ENCODE data around the gene SV2B. TPM values are rescaled to one million over a fixed set of nuclear protein-coding genes. Genes with fewer than 3 reads are reported as not detected.

SV2B gene
- total RNA-seq, 1 experiment from 2014 or later, result 0.44 TPM

DNA sequence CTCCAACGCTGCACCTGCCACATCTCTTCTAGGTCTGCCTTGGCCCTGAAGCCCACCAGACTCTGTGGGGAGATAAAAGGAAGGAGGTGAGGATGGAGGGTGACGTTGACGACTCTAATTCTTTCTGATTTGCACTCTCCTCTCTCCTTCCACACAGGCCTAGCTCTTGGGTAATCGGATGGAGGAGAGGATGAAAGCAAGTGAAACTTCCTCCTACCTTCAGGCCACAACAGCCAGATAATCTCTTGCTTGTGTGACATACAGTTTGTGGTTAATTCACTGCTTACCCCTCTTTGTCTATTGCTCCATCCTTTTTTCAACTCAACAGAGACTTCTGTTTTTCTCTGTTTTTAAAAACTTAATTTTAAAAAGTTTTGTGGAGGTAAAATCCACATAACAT lies 208.1 kb downstream of the SV2B start:
- TF ChIP-seq CTCF (IDR thresholded peaks at IDR 0.05; ENCODE audit: unreplicated experiment), result no peak
- intact Hi-C loops (cut with micrococcal nuclease), result loop anchor here (10.0 kb wide), 1 partner anchor 397 kb away; no protein-coding TSS in a partner anchor
- ChIA-PET POLR2A (no interaction called here), CTCF (interaction anchor here (0.6 kb wide), 1 partner anchor 687 kb away, joined by 4 read pairs; no protein-coding TSS in a partner anchor)
- Mint-ChIP-seq H3K27ac (ENCODE audit: low read depth, unreplicated experiment) (no peak overlapping the region), H3K4me3 (ENCODE audit: unreplicated experiment) (no peak overlapping the region), H3K9me3 (ENCODE audit: unreplicated experiment) (no peaks in the 10 kb centered on the region), H3K27me3 (ENCODE audit: insufficient read depth, unreplicated experiment) (peaks cover 73% of the 10 kb centered on the region), H3K36me3 (ENCODE audit: insufficient read depth, unreplicated experiment) (no peaks in the 10 kb centered on the region), H3K4me1 (ENCODE audit: insufficient read depth, unreplicated experiment) (no peaks in the 10 kb centered on the region)
- no peak for DNase-seq (ENCODE audit: unreplicated experiment)
- no TSS peak for BruUV-seq (replicated peaks)

GRCh38 chr15:91308855-91309254 lies 208.8 kb downstream of the SV2B start:
- Mint-ChIP-seq H3K36me3 (ENCODE audit: insufficient read depth, unreplicated experiment) (no peaks in the 10 kb centered on the region), H3K4me3 (ENCODE audit: unreplicated experiment) (no peak overlapping the region), H3K27ac (ENCODE audit: low read depth, unreplicated experiment) (no peak overlapping the region), H3K9me3 (ENCODE audit: unreplicated experiment) (no peaks in the 10 kb centered on the region), H3K27me3 (ENCODE audit: insufficient read depth, unreplicated experiment) (peaks cover 73% of the 10 kb centered on the region), H3K4me1 (ENCODE audit: insufficient read depth, unreplicated experiment) (no peaks in the 10 kb centered on the region)
- intact Hi-C loops (cut with micrococcal nuclease), result loop anchor here (10.0 kb wide), 1 partner anchor 396 kb away; no protein-coding TSS in a partner anchor
- no peak for DNase-seq (ENCODE audit: unreplicated experiment)
- POLR2A ChIA-PET, result no interaction called here
- CTCF ChIA-PET, result interaction anchor here (0.6 to 1.3 kb wide), 4 partner anchors 397 to 549 kb away, joined by 3 to 4 read pairs (median 4); no protein-coding TSS in a partner anchor
- no peak for TF ChIP-seq CTCF (IDR thresholded peaks at IDR 0.05; ENCODE audit: unreplicated experiment)
- no TSS peak for BruUV-seq (replicated peaks)

DNA sequence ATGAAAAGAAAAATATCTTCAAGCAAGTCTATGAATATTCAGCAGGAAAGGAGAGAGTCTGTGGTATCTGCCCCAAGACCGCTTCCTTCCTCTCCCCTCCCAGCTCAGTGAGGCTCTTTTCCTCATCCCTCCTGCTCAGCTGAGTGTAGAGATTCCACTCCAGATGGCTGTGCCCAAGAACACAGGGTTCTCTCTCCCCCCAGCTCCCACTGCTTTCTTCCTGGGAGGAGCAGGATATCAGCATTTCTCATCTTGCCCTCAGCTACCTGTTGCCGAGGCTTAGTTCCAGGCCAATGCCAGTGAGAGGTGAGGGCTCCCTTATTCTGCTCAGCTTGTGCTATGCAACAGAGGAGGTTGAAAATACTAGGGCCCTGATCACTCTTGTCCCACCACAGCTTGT lies 211.9 kb downstream of the SV2B start:
- no peaks in the 10 kb centered on the region for H3K36me3 Mint-ChIP-seq (ENCODE audit: insufficient read depth, unreplicated experiment)
- no peaks in the 10 kb centered on the region for H3K4me1 Mint-ChIP-seq (ENCODE audit: insufficient read depth, unreplicated experiment)
- no peaks in the 10 kb centered on the region for H3K9me3 Mint-ChIP-seq (ENCODE audit: unreplicated experiment)
- DNase-seq (ENCODE audit: unreplicated experiment), result no peak
- ChIA-PET POLR2A (no interaction called here), CTCF (interaction anchor here (0.6 to 2.9 kb wide), 4 partner anchors 9 to 765 kb away, joined by 3 to 23 read pairs (median 4); no protein-coding TSS in a partner anchor)
- no TSS peak for BruUV-seq (replicated peaks)
- no peak for TF ChIP-seq CTCF (IDR thresholded peaks at IDR 0.05; ENCODE audit: unreplicated experiment)
- intact Hi-C loops (cut with micrococcal nuclease), result no loop called here
- no peak overlapping the region for H3K4me3 Mint-ChIP-seq (ENCODE audit: unreplicated experiment)
- H3K27me3 Mint-ChIP-seq (ENCODE audit: insufficient read depth, unreplicated experiment), result peaks cover 43% of the 10 kb centered on the region
- no peak overlapping the region for H3K27ac Mint-ChIP-seq (ENCODE audit: low read depth, unreplicated experiment)

DNA sequence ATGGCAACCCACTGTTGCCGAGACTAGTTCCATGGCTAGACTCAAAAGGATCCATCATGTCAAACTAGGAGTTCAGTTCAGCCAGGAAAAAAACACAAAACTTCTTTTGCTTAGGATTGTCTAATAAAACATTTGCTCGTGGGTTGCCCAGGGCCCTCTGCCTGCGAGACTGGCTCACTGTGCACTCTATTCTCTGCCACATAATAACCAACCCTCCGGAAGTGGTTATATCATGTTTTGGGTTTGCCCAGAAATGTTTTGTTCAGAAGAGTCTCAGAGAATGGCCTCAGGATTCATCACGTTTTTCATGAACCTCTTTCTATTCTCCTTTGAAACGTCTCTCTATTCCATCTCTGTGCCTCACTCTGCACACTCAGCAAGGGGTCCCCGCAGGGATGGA lies 216.1 kb downstream of the SV2B start:
- ChIA-PET POLR2A (no interaction called here), CTCF (interaction anchor here (0.5 to 1.6 kb wide), 2 partner anchors 14 to 623 kb away, joined by 3 to 5 read pairs; no protein-coding TSS in a partner anchor)
- H3K27me3 Mint-ChIP-seq (ENCODE audit: insufficient read depth, unreplicated experiment), result peaks cover 12% of the 10 kb centered on the region
- no peaks in the 10 kb centered on the region for H3K4me1 Mint-ChIP-seq (ENCODE audit: insufficient read depth, unreplicated experiment)
- TF ChIP-seq CTCF (IDR thresholded peaks at IDR 0.05; ENCODE audit: unreplicated experiment), result no peak
- no TSS peak for BruUV-seq (replicated peaks)
- no peaks in the 10 kb centered on the region for H3K36me3 Mint-ChIP-seq (ENCODE audit: insufficient read depth, unreplicated experiment)
- H3K4me3 Mint-ChIP-seq (ENCODE audit: unreplicated experiment), result no peak overlapping the region
- no peaks in the 10 kb centered on the region for H3K9me3 Mint-ChIP-seq (ENCODE audit: unreplicated experiment)
- no peak for DNase-seq (ENCODE audit: unreplicated experiment)
- intact Hi-C loops (cut with micrococcal nuclease), result no loop called here
- no peak overlapping the region for H3K27ac Mint-ChIP-seq (ENCODE audit: low read depth, unreplicated experiment)

All from MCF 10A (cell line).